Esophagus muscularis mucosa (tissue), 4 donors: ENCODE measurements around the gene ST3GAL2.

ENCODE experiments used
- EP300 ChIP-seq: sonication (generic); formaldehyde crosslinking; IDR thresholded peaks from one replicate; pipeline ENCODE4 v1.6.1; 2017; ENCODE audit warnings: antibody characterized with exemption
- POLR2A ChIP-seq: fragments of 450-650 bp; IDR thresholded peaks from one replicate; pipeline ENCODE4 v1.6.1; 2017; ENCODE audit warnings: antibody characterized with exemption, moderate library complexity, mild to moderate bottlenecking, low read depth
- TF ChIP-seq, protein P1 (sequence below), 3 experiments: fragments of 200-600 bp in 2 of 3; fragments of 450-650 bp in 1 of 3; sonication (generic) in 2 of 3; IDR thresholded peaks; one replicate each; pipeline ENCODE4 v1.5.1; 2017 to 2019; ENCODE audit warnings: antibody characterized with exemption in 3 of 3, mild to moderate bottlenecking in 2 of 3, moderate library complexity in 1 of 3

- TF ChIP-seq, protein P1, sequence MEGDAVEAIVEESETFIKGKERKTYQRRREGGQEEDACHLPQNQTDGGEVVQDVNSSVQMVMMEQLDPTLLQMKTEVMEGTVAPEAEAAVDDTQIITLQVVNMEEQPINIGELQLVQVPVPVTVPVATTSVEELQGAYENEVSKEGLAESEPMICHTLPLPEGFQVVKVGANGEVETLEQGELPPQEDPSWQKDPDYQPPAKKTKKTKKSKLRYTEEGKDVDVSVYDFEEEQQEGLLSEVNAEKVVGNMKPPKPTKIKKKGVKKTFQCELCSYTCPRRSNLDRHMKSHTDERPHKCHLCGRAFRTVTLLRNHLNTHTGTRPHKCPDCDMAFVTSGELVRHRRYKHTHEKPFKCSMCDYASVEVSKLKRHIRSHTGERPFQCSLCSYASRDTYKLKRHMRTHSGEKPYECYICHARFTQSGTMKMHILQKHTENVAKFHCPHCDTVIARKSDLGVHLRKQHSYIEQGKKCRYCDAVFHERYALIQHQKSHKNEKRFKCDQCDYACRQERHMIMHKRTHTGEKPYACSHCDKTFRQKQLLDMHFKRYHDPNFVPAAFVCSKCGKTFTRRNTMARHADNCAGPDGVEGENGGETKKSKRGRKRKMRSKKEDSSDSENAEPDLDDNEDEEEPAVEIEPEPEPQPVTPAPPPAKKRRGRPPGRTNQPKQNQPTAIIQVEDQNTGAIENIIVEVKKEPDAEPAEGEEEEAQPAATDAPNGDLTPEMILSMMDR (IDR thresholded peaks at IDR 0.05) = no peak
- TF ChIP-seq EP300 (no peak), POLR2A (no peak)
These were observed 5.6 kb upstream of the ST3GAL2 start for GRCh38 chr16:70444249-70445063.
